Keratinocyte (primary cell): ENCODE data around the gene ATP6V0D1. TPM values are rescaled to one million over a fixed set of nuclear protein-coding genes. Genes with fewer than 3 reads are reported as not detected.

Experiments used
- DNase-seq: peaks from one replicate; pipeline ENCODE4 v3.0.0-alpha.2; 2011; ENCODE audit warnings: low read depth, missing footprints, low spot score
- FAIRE-seq: peaks from 2 replicates; lab custom pipeline; 2011; peaks lifted over from hg19 to GRCh38; lab: Jason Lieb, UNC
- H2AFZ ChIP-seq: 2 replicates; pipeline ENCODE4 v1.6.0; 2012; ENCODE audit warnings: low read length, control low read depth, inconsistent platforms; ENCODE audit not compliant: control insufficient read depth
- H3K27ac ChIP-seq: 2 replicates; pipeline ENCODE4 v1.5.1; 2011; ENCODE audit warnings: low read length; ENCODE audit not compliant: control insufficient read depth, insufficient read depth
- H3K27me3 ChIP-seq: 3 replicates; pipeline ENCODE4 v1.6.0; 2011; ENCODE audit warnings: low read length; ENCODE audit not compliant: control insufficient read depth, insufficient read depth; ENCODE audit errors: extremely low read depth
- H3K36me3 ChIP-seq, 2 experiments: 2 replicates in 1 of 2; 3 replicates in 1 of 2; pipeline ENCODE4 v1.5.1; 2011; ENCODE audit warnings: low read length in 2 of 2, mild to moderate bottlenecking in 1 of 2; ENCODE audit not compliant: control insufficient read depth in 2 of 2, insufficient read depth in 2 of 2; ENCODE audit errors: extremely low read depth in 1 of 2
- H3K4me1 ChIP-seq: 3 replicates; pipeline ENCODE4 v1.5.1; 2011; ENCODE audit warnings: low read length; ENCODE audit not compliant: control insufficient read depth, insufficient read depth; ENCODE audit errors: extremely low read depth
- H3K4me2 ChIP-seq: 3 replicates; pipeline ENCODE4 v1.6.0; 2011; ENCODE audit warnings: low read depth, low read length; ENCODE audit not compliant: control insufficient read depth, insufficient read depth; ENCODE audit errors: extremely low read depth
- H3K4me3 ChIP-seq, 3 experiments: fragments of 200-600 bp in 1 of 3; sonication (generic) in 1 of 3; 2 replicates in 2 of 3; 3 replicates in 1 of 3; pipeline ENCODE4 v1.5.1; 2011 to 2016; ENCODE audit warnings: low read length in 3 of 3, mild to moderate bottlenecking in 3 of 3, control low read depth in 2 of 3, inconsistent platforms in 1 of 3, low read depth in 1 of 3, mixed read lengths in 1 of 3, mixed run types in 1 of 3, moderate library complexity in 1 of 3; ENCODE audit not compliant: control insufficient read depth in 2 of 3, insufficient read depth in 2 of 3; ENCODE audit errors: extremely low read depth in 1 of 3
- H3K79me2 ChIP-seq: 2 replicates; pipeline ENCODE4 v1.6.0; 2012; ENCODE audit warnings: low read length; ENCODE audit not compliant: control insufficient read depth, insufficient read depth
- H3K9ac ChIP-seq: 3 replicates; pipeline ENCODE4 v1.6.0; 2011; ENCODE audit warnings: low read length; ENCODE audit not compliant: control insufficient read depth, insufficient read depth; ENCODE audit errors: extremely low read depth
- H3K9me1 ChIP-seq: 3 replicates; pipeline ENCODE4 v1.6.0; 2011; ENCODE audit warnings: low read length; ENCODE audit not compliant: control insufficient read depth, insufficient read depth; ENCODE audit errors: extremely low read depth
- H3K9me3 ChIP-seq: 2 replicates; pipeline ENCODE4 v1.5.1; 2012; ENCODE audit warnings: low read depth, low read length; ENCODE audit not compliant: control insufficient read depth
- H4K20me1 ChIP-seq: 3 replicates; pipeline ENCODE4 v1.6.0; 2011; ENCODE audit warnings: low read length; ENCODE audit not compliant: control insufficient read depth, insufficient read depth; ENCODE audit errors: extremely low read depth
- CTCF ChIP-seq, 3 experiments: IDR thresholded peaks in 1 of 3; conservative IDR thresholded peaks in 1 of 3; optimal IDR thresholded peaks in 1 of 3; 2 replicates in 2 of 3; 3 replicates in 1 of 3; pipeline versions ENCODE3 to v1.5.1; 2011; ENCODE audit warnings: low read length in 3 of 3, mild to moderate bottlenecking in 3 of 3, moderate library complexity in 2 of 3, control low read depth in 1 of 3, inconsistent platforms in 1 of 3; ENCODE audit not compliant: insufficient read depth in 2 of 3; ENCODE audit errors: extremely low read depth in 1 of 3
- EZH2 ChIP-seq: IDR thresholded peaks from one replicate; pipeline ENCODE4 v1.6.1; 2012; ENCODE audit warnings: inconsistent platforms, mild to moderate bottlenecking, low read length, moderate library complexity
- dilution Hi-C: fragments of 300-500 bp; cut with MboI; formaldehyde crosslinking; loops from one replicate; pipeline ENCODE4 v1.7.0; 2020; ENCODE audit warnings: low sequenced_read_pairs; ENCODE audit not compliant: extremely low pct_ligation_motif_present
- polyA plus RNA-seq, 5 experiments: library from polyadenylated mRNA; depleted of rRNA in 3 of 5; stranded (reverse) in 3 of 5; stranded (forward) in 1 of 5; unstranded in 1 of 5; fragments of >200 nt; gene quantifications; 1 replicate in 1 of 5; 2 replicates in 3 of 5; 3 replicates in 1 of 5; pipeline versions ENCODE4 v1.2.1 to v1.2.3, GENCODE V29; 2011 to 2012; ENCODE audit warnings: missing spikeins in 2 of 5, low read depth in 1 of 5, low replicate concordance in 1 of 5
- small RNA-seq, 3 experiments: library from RNA; depleted of rRNA; stranded (forward); fragments of <200 nt; gene quantifications; one replicate each; pipeline ENCODE3, GENCODE V24; 2012; ENCODE audit warnings: low read depth in 3 of 3, low replicate concordance in 1 of 3; ENCODE audit not compliant: insufficient read length in 3 of 3

The ATP6V0D1 gene
- polyA plus RNA-seq, 1 donor (not counting 4 experiments of a cell fraction or from before 2014, with no cell fraction given) = 97.1 TPM

- no peak for TF ChIP-seq EZH2
- TF ChIP-seq CTCF (optimal IDR thresholded peaks at IDR 0.05 in 1 of 3, IDR thresholded peaks at IDR 0.05 in 1 of 3, conservative IDR thresholded peaks at IDR 0.05 in 1 of 3; ENCODE audit: extremely low read depth in 1 of 3, insufficient read depth in 2 of 3, low read length in 3 of 3) = no peak
These were observed 92.4 kb downstream of the ATP6V0D1 start for GRCh38 chr16:67388591-67388990.

GRCh38 chr16:67388191-67388590 is 92.8 kb downstream of the ATP6V0D1 start:
- peaks cover 18% of the 10 kb centered on the region for H3K27me3 ChIP-seq
- no peaks in the 10 kb centered on the region for H3K9me1 ChIP-seq
- dilution Hi-C loops = no loop called here
- H3K4me3 ChIP-seq = no peak overlapping the region
- TF ChIP-seq EZH2 (no peak), CTCF (optimal IDR thresholded peaks at IDR 0.05 in 1 of 3, IDR thresholded peaks at IDR 0.05 in 1 of 3, conservative IDR thresholded peaks at IDR 0.05 in 1 of 3; ENCODE audit: extremely low read depth in 1 of 3, insufficient read depth in 2 of 3, low read length in 3 of 3) (no peak)
- no peaks in the 10 kb centered on the region for H4K20me1 ChIP-seq
- no peak for FAIRE-seq
- no peaks in the 10 kb centered on the region for H3K36me3 ChIP-seq
- no peak overlapping the region for H2AFZ ChIP-seq
- DNase-seq = no peak
- no peak overlapping the region for H3K4me2 ChIP-seq
- H3K79me2 ChIP-seq = no peaks in the 10 kb centered on the region
- no peak overlapping the region for H3K9ac ChIP-seq
- H3K9me3 ChIP-seq = no peaks in the 10 kb centered on the region
- no peak overlapping the region for H3K27ac ChIP-seq
- no peaks in the 10 kb centered on the region for H3K4me1 ChIP-seq

More at GRCh38 chr16:67388591-67388990, 92.4 kb downstream of the ATP6V0D1 start:
- DNase-seq (no peak), FAIRE-seq (no peak)
- Histone ChIP-seq H3K4me3 (no peak overlapping the region), H3K27me3 (peaks cover 18% of the 10 kb centered on the region), H3K4me1 (no peaks in the 10 kb centered on the region), H3K9me3 (no peaks in the 10 kb centered on the region), H3K9ac (no peak overlapping the region), H4K20me1 (no peaks in the 10 kb centered on the region), H3K27ac (no peak overlapping the region), H3K36me3 (no peaks in the 10 kb centered on the region), H3K4me2 (no peak overlapping the region), H3K9me1 (no peaks in the 10 kb centered on the region), H2AFZ (no peak overlapping the region), H3K79me2 (no peaks in the 10 kb centered on the region)
- dilution Hi-C loops = no loop called here

Small RNAs within 50 kb of the gene (small RNA-seq; reads per million reads assigned to genes)
- 0 reads per million in 3 experiments for gene RNU1-123P

Other genes with a start within 250 kb of the ATP6V0D1 start
- gene FHOD1, start 233.7 kb downstream of the ATP6V0D1 start, polyA plus RNA-seq = 21.6 to 29.6 TPM (median 29.4 TPM) in 3 replicates
- 0.51 to 0.68 TPM (median 0.62 TPM) in 3 replicates for gene SLC9A5, start 232.2 kb downstream of the ATP6V0D1 start, polyA plus RNA-seq
- gene PLEKHG4, start 201.6 kb downstream of the ATP6V0D1 start, polyA plus RNA-seq = 0.80 to 4.3 TPM (median 1.3 TPM) in 3 replicates
- not detected in 3 replicates for gene KCTD19, start 154.4 kb downstream of the ATP6V0D1 start, polyA plus RNA-seq
- not detected in 3 replicates for gene LRRC36, start 154.3 kb downstream of the ATP6V0D1 start, polyA plus RNA-seq
- 0.37 to 0.96 TPM in 2 of 3 replicates, not detected in the other for gene TPPP3, start 87.7 kb downstream of the ATP6V0D1 start, polyA plus RNA-seq
- 1.1 to 3.2 TPM (median 1.8 TPM) in 3 replicates for gene ZDHHC1, start 64.7 kb downstream of the ATP6V0D1 start, polyA plus RNA-seq
- gene HSD11B2, start 50.0 kb downstream of the ATP6V0D1 start, polyA plus RNA-seq = 0.59 to 2.4 TPM (median 0.93 TPM) in 3 replicates
- gene AGRP, start 2.4 kb upstream of the ATP6V0D1 start, polyA plus RNA-seq = not detected in 3 replicates
- gene RIPOR1, start 47.7 kb upstream of the ATP6V0D1 start, polyA plus RNA-seq = 4.1 to 19.4 TPM (median 5.3 TPM) in 3 replicates
- gene CTCF, start 81.4 kb upstream of the ATP6V0D1 start, polyA plus RNA-seq = 15.2 to 31.7 TPM (median 21.4 TPM) in 3 replicates
- gene CARMIL2, start 164.0 kb upstream of the ATP6V0D1 start, polyA plus RNA-seq = 0.06 to 0.12 TPM in 2 of 3 replicates, not detected in the other
- gene ACD, start 179.1 kb upstream of the ATP6V0D1 start, polyA plus RNA-seq = 12.9 to 16.7 TPM (median 13.2 TPM) in 3 replicates
- 0.05 to 0.23 TPM (median 0.20 TPM) in 3 replicates for gene PARD6A, start 179.8 kb upstream of the ATP6V0D1 start, polyA plus RNA-seq
- 4.3 to 4.6 TPM (median 4.4 TPM) in 3 replicates for gene ENKD1, start 185.6 kb upstream of the ATP6V0D1 start, polyA plus RNA-seq
- 0.10 to 0.24 TPM (median 0.17 TPM) in 3 replicates for gene C16orf86, start 185.7 kb upstream of the ATP6V0D1 start, polyA plus RNA-seq
- gene GFOD2, start 238.2 kb upstream of the ATP6V0D1 start, polyA plus RNA-seq = 13.2 to 19.3 TPM (median 13.8 TPM) in 3 replicates